Medulla oblongata (tissue), 1 donor: ENCODE data around the gene MYH14.
"Not testable (repeated sequence)": the region's sequence is repeated elsewhere in the genome, so short reads cannot be mapped to it uniquely, and the experiment has no call there.

Source experiments
- DNase-seq: peaks from one replicate; pipeline ENCODE4 v3.0.0-alpha.2; 2015; ENCODE audit errors: extremely low spot score

MYH14 gene

GRCh38 chr19:50224986-50225747, 21.7 kb downstream of the MYH14 start:
- DNase-seq: peak; percentile 52

GRCh38 chr19:50226536-50226935, 23.1 kb downstream of the MYH14 start:
- no peak for DNase-seq

DNA sequence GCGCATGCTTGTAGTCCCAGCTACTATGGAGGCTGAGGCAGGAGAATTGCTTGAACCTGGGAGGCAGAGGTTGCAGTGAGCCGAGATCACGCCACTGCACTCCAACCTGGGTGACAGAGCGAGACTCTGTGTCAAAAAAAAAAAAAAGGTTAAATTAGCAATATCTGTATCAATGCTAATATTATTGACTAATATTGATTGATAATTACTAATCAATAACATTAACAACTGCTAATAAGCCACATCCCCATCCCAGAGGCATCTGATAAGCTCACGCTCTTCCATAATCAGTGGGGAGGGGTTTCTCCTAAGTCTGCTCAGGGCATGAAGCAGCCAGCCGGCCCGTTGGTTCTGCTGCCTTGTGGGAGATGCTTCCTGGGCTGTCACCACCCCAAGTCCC, 24.7 kb downstream of the MYH14 start:
- not testable (repeated sequence) for DNase-seq

- peak; percentile 4 for DNase-seq
Observed at GRCh38 chr19:50230379-50231351, 27.2 kb downstream of the MYH14 start.

- not testable (repeated sequence) for DNase-seq
Observed at GRCh38 chr19:50231417-50231816, 28.0 kb downstream of the MYH14 start.

GRCh38 chr19:50231821-50232220, 28.4 kb downstream of the MYH14 start:
- DNase-seq: no peak

DNA sequence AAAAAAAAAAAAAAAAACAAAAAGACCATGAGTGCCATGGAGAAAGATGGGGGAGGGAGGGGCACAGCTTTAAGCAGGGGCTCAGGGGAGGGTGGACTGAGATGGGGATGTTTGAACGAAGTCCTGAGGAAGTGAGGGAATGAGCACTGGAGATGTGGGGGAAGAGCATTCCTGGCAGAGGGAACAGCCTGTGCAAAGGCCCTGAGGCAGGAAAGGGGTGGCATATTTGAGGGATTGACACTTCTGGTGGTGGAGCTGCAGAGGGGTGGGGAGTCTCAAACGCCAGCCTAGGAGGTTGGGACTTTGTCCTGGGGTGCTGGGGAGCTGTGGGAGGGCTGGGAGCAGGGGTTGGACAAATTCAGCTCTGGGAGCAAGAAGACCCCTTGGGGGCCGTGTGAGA, 29.2 kb downstream of the MYH14 start:
- DNase-seq: no peak

DNA sequence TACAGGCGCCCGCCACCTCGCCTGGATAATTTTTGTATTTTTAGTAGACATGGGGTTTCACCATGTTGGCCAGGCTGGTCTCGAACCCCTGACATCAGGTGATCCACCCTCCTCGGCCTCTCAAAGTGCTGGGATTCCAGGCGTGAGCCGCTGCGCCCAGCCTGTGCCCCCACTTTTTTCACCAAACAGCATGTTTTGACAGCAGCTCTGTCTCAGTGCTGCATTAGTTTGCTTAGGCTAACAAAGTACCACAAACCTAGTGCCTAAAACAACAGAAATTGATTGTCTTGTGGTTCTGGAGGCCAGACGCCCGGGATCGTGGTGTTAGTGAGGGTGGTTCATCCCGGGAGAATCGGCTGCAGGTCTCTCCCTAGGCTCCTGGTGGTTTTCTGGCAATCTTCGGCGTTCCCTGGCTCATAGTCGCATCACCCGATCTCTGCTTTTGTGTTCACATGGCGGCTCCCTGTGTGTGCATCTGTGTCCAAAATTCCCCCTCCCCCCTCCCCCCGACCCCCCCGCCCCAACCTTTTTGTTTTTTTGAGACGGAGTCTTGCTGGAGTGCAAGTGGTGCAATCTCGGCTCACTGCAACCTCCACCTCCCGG, 30.0 kb downstream of the MYH14 start:
- DNase-seq: peak; percentile 27

DNA sequence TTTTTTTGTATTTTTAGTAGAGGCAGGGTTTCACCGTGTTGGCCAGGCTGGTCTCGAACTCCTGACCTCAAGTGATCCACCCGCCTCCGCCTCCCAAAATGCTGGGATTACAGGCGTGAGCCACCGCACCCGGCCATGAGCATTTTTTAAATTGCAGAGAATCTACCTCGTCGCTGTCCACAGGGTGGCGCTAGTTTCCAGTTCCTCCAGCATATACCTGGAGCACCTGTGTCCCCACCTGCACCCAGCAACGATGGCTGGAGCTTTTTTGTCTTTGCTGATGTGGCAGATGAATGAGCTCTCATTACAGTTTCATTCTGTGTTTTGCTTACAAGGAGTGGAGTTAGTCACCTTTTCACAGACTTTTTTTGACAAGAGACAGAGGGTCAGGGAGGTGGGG, 34.1 kb downstream of the MYH14 start:
- not testable (repeated sequence) for DNase-seq

DNA sequence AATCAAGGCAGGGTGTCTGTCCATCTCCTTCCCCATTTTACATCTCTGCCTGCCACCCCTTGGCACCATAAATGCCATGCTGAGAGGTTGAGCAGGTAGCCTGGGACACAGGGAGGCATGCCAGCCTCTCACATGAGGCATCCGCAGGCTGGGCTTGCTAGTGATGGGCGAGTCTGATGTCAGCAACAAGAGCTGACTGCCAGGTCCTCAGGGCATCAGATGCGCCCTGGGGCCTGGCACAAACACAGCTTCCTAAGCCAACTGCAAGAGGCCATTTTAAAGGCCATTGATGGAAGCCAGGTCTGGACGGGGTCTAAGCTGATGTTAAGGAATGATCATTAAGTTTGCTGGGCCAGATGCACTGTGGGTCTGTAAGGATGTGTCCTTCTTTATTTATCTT, 34.6 kb downstream of the MYH14 start:
- DNase-seq: no peak

DNA sequence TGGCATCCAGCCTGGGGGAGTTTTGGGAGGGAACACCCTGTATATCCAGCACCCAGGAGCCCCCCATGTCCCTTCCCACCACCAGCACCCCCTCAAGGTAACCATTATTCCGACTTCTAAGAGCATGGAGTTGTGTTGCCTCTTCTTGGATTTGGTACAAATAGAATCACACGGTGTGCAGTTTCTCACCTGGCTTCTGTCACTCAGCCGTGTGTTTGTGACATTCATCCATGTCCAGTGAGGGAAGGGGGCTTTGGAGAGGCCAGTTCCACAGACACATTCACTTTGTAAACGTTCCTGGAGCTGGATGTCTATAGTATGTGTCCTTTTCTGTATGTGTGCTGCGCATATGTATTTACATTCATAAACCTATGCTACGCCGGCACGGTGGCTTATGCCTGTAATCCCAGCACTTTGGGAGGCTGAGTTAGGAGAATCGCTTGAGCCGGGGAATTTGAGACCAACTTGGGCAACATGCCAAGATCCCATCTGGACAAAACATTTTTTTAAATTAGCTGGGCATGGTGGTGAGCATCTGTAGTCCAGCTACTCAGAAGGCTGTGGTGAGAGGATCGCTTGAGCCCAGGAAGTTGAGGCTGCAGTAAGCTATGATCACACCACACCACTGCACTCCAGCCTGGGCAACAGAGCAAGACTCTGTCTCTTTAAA, 36.6 kb downstream of the MYH14 start:
- no peak for DNase-seq

- no peak for DNase-seq
Observed at GRCh38 chr19:50242581-50242980, 39.2 kb downstream of the MYH14 start.

DNA sequence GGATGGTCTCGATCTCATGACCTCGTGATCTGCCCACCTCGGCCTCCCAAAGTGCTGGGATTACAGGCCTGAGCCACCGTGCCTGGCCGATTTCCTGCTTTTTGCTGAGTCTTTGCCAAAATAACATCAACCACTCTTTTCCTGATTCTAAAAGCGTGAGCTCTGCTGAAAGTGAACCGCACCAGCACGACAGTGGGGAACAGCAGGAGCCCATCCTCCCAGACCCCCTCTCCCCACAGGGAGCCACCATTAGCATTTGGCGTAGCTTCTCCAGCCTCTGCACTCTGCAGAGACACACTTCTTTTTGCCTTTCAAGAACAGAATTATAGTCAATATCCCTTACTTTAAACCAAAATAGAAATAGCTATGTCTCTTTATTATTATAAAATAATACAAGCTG, 41.3 kb downstream of the MYH14 start:
- DNase-seq: no peak

DNA sequence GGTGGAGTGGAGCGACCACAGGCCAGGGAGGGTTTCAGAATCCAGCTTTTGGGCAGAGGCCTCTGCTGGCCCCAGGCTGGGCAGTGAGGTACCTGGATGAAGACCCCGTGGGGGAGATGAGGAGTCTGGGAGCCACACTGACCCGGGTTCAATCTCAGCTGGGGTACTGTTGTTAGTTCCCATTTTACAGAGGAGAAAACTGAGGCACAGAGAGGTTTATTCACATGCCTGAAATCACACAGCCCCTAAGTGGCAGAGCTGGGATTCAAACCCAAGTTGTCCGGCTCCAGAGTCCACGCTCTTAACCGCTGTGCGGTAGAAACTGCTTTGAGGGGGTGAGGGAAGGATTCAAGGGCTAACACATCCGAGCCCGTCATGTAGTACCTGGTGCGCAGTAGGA, 45.0 kb downstream of the MYH14 start:
- DNase-seq: no peak

DNA sequence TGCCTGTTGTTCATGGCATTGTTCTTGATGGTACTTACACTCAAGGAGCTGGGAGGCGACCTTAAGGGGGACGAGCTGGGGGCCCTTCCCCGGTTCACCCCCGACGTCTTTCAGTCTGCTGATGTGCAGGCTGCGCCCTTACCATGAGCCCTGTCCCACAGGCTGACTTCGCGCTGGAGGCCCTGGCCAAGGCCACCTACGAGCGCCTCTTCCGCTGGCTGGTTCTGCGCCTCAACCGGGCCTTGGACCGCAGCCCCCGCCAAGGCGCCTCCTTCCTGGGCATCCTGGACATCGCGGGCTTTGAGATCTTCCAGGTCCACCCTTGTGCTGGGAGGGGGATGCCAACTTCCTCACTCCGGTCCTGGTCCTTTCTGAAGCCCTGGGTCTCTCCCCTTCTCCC, 45.4 kb downstream of the MYH14 start:
- no peak for DNase-seq

DNA sequence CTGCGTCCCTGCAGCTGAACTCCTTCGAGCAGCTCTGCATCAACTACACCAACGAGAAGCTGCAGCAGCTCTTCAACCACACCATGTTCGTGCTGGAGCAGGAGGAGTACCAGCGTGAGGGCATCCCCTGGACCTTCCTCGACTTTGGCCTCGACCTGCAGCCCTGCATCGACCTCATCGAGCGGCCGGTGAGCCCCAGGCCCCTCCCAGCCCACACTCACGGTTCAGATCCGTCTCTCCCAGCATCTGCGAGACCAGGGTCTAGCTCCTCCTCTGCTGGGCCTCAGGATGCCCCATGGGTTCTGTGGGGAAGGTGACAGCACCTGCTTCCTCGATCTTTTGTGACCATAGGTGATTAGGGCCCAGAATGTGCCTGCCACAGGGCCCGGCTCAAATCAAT, 46.2 kb downstream of the MYH14 start:
- no peak for DNase-seq

DNA sequence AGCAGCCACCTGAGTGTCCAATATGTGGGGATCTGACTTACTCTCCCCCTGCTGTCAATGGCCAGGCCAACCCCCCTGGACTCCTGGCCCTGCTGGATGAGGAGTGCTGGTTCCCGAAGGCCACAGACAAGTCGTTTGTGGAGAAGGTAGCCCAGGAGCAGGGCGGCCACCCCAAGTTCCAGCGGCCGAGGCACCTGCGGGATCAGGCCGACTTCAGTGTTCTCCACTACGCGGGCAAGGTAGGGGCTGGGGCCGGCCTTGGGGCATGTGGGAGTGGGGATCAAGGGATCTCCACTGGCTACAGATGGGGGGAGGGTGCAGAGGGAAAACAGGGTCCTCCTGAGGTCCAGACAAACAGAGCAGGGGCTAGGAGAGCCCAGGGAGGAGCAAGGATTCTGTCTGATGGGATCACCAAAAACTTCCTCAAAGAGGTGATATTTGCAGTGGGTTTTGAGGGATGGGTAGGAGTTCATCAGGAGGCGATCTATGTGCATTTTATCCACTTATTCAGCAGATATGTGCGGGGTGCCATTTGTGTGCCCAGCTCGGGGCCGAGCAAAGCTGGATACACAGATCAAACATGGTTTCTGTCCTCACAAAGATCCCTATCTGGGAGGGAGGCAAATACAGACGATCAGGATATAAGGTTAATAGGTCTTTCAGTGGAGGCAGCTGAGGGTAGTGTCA, 47.2 kb downstream of the MYH14 start:
- no peak for DNase-seq

DNA sequence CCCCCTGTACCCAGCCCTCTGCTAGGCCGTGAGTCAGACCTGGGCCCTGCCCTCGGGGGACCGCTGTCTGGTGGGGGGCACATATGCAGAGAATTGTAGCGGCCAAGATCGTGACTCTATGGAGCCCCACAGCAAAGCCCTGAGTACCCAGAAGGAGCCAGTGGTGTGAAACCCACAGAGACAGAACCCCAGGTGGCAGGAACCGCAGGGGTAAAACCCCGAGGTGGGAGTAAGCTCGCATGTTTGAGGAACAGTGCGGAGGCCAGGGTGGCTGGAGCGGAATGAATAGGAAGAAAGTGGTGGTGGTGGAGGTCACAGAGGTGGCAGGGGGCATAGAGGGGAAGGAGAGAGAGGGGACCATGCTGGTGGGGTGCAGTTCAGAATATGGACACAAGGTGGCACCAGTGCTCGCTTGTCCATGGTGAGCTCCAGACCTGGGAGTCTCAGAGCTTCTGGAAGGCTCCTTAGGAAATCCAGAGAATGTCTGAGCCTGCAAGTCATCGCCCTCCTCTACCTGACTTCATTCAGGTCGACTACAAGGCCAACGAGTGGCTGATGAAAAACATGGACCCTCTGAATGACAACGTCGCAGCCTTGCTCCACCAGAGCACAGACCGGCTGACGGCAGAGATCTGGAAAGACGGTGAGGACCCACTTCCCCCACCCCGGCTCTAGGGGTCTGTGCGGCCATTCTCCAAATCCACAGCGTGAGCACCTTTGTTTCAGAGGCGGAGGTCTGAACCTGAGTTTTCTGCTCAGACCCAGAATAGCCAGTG, 48.9 kb downstream of the MYH14 start:
- no peak for DNase-seq

DNA sequence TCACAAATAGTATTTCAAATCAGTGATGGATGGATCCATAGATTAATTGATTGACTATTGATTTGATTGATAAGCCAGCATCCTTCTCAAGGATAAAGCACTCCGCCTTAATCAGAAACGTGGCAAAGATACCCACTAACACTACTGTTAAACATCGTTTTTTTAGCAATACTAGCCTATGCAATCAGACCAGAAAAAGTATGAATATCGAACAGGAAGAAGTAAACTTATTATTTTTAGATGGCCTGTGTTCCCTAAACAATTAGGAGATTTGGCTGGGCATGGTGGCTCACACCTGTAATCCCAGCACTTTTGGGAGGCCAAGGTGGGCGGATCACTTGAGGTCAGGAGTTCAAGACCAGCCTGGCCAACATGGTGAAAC, 49.5 kb downstream of the MYH14 start:
- DNase-seq: no peak

- DNase-seq: no peak
Observed at GRCh38 chr19:50255115-50255514, 51.7 kb downstream of the MYH14 start.

- DNase-seq: no peak
Observed at GRCh38 chr19:50257141-50257540, 53.7 kb downstream of the MYH14 start.
